NOMO-1 (cell line): ENCODE measurements around the gene CDKN1C.
"Not testable (repeated sequence)": the region's sequence is repeated elsewhere in the genome, so short reads cannot be mapped to it uniquely, and the experiment has no call there.

Experiments
- DNase-seq, 2 experiments: peaks; one replicate each; lab custom pipeline; 2025; ENCODE audit not compliant: unreplicated experiment in 2 of 2; lab: John Stamatoyannopoulos, UW

The CDKN1C gene

DNA sequence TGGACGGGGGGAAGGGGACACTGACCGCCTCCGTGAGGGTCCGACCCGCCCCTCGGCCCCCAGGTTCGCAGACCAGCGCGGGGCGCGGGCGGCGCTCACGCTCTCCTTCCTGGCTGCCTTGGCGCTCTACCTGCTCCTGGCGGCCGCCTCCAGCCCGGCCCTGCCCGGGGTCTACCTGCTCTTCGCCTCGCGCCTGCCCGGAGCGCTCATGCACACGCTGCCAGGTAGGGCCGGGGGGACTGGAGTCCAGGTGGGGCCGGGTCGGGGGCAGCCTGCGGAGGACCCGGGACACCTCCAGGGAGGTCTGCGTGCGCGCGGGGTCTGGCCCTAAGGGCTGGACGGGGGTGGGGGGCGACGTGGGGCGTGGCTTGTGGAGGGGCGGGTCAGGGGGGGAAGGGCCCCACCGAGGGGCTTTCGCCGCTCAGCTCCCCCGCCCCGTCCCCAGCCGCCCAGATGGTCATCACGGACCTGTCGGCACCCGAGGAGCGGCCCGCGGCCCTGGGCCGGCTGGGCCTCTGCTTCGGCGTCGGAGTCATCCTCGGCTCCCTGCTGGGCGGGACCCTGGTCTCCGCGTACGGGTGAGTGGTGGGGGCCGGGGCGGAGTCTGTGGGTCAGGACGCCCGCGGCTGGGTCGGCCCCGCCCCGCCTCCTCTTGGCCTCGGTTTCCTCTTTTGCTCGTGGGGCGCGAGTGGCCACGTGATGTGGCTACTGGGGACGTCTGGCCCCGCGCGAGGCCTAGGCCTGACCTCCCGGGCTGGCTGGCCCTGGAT, 23.7 kb upstream of the CDKN1C start:
- DNase-seq, result no peak

DNA sequence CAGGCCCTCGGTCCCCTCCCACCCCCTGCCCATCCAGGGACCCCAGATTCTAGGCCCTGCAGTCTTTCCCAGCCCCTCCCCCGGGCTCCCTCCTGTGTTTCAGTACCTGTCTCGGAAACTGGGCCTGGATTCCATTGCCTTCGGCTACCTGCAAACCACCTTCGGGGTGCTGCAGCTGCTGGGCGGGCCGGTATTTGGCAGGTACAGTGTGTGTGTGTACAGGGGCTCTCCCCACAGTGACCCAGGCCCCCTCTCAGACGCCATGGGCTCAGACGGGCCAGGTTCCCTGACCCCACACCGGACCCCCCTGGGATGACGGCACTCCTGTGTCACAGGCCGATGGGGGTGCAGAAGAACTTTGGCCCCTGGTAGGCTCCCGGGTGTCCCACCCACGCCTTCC, 22.6 kb upstream of the CDKN1C start:
- no peak for DNase-seq

DNA sequence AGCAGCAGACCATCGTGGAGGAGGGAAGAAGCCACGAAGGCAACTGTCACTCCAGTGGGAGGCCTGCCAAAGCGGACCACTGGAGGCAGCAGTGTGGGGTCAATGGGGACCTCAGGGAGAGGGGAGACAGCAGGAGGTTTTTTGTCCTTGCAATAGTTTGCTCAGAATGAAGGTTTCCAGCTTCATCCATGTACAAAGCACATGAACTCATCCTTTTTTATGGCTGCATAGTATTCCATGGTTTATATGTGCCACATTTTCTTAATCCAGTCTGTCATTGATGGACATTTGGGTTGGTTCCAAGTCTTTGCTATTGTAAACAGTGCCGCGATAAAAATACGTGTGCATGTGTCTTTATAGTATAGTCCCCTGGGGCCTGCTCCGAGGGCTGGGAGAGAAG, 19.7 kb upstream of the CDKN1C start:
- not testable (repeated sequence) for DNase-seq

DNA sequence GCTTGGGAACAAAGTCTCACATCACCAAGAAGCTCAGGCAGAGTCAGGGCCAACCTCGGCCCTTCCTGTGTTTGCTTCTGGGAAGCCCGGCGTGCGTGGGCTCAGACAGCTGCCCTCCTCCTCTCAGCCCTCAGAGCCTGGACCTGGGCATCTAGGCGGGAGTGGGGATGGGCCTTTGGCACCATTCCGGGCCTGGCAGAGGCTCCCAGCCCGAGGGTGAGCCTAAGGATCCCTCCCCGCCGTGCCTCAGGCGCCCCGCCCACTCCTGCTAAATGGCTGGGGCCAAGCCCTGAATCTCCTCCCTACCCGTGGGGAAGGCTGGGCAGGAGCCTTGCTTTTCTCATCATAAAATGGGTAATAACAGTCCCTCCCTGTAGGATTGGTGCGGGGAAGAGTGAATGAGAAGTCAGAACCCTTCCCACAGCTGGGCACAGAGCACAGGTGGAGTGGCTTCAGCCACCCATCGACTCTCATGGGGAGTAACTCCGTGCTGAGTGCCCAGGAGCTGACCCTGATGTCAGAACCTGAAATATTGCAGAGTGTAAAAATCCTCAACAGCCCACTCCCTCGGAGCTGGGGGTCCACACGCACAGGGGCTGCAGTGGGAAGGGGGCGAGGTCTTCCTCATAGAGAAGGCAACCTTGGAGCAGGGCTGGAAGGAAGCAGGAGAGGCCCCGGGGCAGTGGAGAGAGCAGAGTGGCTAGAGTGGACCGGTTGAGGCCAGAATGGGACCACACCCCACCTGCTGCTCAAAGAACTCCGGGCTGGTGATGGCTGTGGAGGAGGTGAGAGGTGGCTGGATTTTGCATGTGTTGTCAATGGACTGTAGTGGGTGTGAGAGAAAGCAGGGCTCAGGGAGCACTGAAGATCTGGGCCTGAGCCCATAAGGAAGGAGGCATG, 18.8 kb upstream of the CDKN1C start:
- no peak for DNase-seq

DNA sequence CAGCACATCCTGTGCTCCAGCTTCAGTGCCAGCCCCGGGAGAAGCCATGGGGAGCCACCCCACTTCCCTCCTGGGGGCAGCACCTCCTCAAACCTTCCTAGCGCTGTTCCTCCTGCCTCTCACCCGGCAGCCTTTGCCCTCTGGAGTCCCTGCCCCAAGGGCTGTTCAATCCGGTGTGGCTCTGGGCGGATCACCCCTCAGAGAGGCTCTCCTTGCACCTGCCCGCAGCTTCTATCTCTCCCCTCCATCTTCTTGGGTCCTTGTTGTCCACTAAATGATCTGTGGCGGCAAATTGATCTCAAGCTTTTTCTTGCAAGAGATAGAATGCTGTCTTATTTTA, 18.1 kb upstream of the CDKN1C start:
- DNase-seq, result no peak

DNA sequence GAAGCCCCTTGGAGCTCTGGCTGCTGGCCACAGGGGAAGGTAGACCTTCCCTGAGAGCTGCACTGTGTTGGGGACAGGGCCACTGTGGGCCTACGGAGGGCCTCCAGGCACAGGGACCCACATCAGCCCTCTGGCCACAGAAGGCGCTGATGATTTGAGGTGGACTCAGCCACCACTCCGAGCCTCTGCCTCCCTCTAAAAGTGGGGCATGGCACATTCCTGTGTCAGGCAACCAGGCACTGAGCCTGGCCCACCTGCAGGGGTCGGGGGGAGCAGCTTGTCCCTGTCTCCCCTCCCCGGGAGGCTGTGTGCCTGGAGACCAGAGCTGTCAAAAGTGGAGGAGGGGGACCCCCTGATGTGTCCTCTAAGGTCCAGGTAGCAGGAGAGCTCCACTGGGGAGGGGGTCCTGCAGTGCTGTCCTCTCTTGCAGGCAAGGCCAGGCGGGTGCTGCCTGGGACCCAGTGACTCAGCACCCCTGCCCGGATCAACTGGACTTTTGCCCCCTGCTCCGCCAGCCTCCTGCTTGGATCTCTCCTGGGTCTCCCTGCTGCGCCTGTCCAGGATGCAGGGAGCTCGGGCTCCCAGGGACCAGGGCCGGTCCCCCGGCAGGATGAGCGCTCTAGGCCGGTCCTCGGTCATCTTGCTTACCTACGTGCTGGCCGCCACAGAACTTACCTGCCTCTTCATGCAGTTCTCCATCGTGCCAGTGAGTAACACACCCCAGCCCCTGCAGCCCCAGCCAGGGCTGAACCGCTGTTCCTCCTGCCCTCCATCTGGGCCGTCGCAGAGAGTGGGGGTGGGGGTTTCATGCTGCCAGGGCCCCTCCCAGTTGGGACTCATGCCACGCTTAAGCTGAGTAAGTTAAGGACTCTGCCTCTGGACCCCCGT, 17.5 kb upstream of the CDKN1C start:
- DNase-seq, result no peak

DNA sequence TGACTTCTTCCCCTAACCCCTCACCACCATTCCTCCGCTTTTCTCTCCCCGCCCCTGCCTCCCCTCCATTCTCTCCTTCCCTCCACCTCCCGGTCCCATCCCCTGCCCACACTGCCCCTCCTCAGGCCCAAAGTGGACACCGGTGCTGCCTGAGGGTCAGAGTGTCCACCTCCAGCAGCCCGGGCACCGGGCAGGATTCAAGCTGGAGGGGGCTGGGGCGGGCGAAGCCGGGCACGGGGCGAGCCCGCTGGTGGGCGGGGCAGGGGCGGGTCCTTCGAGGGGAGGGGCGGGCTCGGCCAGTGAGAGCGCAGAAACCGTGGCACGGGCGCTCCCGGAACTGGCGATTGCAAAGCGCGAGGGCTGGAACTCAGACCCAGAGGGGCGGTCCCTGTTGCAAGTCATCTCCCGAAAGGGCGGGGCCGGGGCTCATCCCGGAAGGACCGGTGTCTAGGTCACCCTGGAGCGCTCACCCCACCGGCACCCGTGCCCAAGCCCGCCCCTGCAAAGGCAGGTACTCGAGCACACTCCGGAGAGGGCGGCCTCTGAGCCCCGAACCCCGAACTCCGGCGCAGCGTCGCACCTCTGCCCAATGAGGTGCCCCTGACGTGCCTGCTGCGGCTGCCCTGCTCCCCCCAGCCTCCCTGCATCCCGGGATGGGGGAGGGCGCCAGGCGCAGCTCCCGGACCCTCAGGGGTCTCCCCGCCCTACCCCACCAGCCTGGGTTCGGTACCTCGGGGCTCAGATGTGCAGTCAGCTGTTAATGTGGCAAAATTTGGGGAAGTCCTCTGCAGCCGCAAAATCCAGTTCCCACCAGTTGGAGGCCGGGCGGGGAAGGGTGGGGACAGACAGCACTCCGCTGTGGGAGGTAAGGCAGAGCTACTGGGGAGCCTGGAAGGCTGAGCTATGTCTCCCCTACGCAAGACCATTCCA, 16.5 kb upstream of the CDKN1C start:
- DNase-seq, result peak; percentile 96 to 98

DNA sequence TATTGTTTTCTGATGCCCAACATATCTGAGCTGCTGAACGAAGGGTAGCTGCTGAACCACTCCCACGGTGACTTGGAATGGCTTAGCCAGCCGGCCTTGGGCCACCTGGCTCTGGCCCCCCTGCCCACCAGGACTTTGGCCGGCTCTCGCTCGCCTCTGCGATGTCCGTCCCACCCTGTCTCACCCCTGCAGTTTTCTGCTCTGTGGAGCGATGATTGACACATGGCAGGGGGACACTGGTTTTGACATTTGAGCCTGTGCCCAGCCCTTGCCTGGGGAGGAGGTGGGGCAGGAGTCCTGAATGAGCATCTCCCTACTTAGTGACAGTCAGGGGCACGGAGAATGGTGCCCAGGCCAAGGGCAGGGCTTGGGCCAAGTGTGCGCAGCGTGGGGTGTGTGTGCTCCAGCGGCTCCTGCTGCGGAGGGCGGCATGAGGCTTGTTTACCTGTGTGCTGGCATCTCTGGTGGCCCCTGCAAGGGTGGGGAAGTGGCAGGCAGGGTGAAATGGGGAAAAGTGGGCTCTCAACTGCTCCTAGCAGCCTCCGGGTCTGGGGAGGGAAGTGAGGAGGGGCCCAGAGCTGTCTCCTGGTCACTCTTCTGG, 15.7 kb upstream of the CDKN1C start:
- DNase-seq, result no peak

DNA sequence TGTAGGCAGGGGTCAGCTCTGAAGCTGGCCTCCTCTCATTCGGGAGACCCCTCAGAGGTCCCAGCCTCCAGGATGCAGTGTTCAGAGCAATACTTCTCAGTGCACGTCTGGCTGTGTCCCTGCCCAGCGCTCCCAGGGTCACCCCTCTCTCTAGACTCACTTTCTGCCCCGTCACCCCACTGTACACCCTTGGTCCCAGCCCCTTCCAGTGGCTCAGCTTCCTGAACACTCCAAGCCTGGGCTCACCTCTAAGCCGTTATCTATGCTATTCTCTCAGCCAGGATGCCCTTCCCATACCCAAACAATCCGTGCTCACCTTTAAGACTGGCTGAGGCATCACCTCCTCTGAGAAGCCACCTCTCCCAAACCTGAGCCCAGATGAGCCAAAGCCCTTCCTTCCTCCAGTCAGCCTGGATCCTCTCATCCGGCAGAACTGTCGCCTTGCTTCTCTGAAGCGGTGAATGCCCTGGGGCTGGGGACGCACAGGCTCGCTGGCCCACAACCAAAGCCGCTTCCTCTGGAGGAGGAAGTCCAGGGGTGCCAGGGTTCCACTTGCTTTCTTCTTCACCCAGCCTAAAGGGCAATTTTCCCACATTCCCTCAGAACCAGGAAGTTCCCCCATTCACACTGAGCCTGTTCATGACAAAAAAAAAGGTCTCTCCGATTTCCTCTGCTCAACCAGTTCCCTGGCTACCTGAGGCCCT, 13.7 kb upstream of the CDKN1C start:
- DNase-seq, result peak in 1 of 2 experiments; percentile 6

DNA sequence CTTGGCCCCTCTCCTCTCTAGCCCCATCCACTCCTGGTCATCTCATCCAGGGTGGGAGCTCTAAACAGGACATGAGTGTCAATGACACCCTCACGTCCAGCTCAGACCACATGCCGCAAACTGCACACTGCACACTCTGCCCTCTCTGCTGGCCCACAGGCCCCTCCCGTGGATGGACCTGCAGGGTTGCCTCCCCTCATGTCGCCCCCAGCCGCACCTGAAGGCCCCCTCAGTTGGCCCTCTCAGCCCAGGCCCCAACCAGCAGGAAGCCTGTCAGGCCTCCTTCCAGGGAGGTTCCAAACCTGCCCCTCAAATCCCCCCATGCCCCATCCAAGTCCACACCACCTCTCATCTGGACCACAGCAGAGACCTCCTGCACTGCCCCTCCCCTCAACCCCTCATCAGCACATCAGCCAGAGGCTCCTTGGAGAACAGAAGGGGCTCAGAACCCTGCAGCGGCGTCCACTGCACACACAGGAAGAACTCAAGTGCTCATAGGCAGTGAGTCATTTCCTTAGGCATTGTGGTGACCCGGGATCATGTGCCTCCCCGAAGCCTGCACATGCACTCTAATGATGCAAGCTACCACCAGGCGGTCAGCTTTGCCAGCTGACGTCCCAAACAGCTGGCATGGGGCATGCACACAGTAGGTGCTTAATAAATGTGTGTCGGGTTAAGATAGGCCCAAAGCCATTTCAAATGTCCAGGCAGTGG, 12.9 kb upstream of the CDKN1C start:
- peak; percentile 81 to 88 for DNase-seq

DNA sequence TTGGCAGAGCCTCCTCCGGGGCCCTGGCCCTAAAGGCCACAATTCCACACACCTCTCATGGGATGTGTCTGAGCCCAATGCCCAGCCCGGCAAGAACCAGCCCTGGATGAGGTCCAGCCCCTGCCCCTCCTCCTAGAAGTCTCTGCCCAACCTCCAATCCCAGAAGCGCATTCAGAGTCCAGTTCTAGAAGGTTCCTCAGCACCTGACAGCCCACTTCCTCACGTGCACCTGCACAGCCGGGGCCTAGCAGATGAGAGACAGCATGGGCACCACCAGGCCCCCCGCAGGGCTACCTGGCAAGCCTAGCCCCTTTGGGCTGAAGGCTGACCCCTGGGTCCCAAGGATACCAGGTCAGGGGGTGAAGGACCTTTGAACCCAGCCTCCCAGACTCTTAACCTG, 11.5 kb upstream of the CDKN1C start:
- DNase-seq, result no peak

DNA sequence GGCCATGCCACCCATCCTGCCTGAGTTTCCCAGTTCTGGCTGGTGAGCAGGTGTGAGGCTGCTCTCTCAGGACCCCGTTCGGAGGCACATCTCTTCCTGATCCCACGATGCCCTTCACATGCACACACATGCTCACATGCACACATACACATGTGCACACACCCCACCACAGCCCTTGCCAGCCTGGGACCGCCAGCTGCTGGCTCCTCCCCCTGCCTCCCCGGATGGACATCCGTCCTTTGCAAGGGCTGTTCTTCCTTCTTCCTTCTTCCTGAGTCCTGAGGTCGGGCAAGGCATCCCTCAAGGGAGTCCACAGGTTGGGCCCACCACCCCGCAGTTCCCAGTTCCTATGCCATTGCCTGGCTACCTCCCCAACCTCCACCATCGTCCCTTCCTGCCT, 10.5 kb upstream of the CDKN1C start:
- no peak for DNase-seq

DNA sequence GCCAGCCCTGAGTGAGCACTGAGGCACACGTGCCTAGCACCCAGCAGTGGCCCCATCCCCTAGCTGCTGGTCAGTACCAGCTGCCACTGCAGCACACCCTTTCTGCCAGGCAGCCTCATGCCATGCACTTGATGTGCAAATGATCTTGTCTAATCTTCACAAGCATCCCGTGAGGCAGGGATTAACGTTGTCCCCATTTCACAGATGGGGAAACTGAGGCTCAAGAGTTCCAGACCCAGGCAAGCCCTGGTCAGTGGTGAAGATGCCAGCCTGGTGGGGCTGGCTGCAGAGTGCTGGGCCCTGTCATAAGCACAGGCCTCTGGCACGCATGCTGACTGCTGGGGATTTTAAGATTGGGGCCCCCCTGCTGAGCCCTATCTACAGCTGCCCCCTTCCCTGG, 8.4 kb upstream of the CDKN1C start:
- DNase-seq, result no peak

DNA sequence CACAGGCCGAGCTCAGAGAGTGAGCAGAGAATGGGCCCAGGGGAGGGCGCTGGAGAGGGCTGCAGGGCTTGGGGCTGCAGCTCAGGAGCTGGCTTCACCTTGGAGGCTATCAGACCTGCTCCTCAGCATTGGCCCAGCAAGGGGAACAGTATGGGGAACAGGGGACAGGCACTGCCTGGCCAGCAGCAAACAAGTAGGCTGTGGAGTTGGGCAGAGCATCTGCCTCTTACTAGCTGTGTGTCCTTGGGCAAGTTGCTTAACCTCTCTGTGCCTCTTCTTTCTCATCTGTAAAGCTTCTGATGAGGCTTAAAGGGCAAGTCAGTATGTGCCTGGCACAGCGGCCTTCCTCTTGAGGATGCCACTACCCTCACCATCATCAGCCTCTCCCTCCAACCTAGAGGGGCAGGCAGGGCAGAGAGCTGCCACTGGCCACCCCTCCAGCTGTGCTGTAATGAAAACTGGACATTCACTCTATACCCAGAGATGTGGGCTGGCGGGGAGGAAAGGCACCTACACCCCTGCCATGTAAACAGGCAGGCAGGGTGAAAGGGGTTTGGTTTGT, 7.5 kb upstream of the CDKN1C start:
- DNase-seq, result peak in 1 of 2 experiments; percentile 73

DNA sequence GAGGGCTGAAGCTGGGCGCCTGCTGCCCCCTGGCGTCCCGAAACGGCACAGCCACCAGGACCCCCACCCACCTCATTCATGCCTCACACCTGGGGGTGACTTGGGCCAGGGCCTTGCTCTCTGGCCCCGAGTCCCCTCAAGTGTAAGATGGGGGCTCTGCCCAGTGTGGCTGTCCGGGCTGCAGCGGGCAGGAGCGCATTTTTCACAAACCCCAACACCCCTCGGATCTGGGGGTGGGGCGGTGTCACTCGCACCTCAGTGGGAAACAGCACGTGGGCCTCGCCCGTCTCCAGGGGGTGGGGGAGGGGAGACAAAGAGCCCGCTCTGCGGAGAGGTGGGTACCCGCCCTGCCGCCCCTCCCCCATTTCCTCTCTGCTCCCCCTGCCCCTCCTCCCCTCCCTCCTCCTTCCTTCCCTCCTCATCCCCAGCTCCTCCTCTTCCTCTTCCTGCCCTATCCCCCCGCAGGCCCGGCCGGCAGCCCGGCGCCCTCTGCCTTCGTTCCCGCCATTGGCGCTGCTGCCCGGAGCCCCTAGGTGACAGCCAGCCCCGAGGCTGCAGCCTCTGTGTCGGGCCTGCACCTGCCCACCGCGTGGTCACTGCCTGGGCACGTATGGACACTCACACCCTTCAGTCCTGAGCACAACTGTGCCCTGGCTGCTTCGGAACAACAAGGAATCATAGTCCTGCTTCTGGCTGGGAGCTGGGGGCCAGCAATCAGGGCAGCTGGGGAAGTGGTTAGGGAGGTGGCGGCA, 6.8 kb upstream of the CDKN1C start:
- DNase-seq, result peak; percentile 73 to 90

DNA sequence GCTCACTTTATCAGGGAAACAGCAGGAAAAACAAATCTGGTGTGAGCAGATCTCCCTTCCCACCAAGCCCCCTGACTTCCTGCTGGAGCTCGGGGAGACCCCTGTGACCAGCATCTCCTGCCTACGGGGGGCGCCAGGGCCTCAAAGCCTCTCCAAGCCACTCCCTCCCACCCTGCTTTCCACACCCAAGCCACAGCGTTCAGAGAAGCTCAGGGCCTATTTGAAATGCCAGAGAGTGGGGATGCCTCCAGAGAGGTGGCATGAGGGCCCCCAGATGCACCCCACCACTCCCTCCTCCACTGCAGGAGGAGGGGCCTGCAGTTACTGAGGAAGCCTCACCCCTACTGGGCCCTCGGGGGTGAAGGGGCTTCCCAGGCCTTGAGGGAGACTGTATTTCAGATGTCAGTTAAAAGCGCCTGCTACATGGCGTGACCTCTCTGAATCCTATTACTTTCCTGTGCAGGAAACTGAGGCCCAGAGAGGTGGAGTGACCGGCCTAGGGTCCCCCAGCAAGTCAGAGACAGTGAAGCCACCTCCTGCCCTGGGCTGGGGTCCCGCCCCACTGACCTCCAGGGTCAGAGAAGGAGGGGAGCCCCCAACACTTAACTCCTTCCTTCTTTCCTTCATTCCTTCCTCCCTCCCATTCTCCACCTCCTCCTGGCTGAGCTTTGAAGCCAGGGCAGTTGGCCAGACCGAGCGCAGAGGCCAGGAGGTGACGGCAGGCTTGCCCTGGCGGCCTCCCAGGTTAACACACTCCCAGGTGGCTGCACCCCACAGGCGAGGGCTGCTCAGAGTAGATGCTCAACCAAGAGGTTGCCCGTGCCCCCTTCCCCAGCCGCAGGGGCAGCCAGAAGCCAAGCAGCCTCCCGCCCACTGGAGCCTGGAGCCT, 6.0 kb upstream of the CDKN1C start:
- DNase-seq, result no peak
